Smooth muscle cell (in vitro differentiated cells): ENCODE measurements around the gene CAB39L. TPM values are rescaled to one million over a fixed set of nuclear protein-coding genes. Genes with fewer than 3 reads are reported as not detected.

Source experiments
- DNase-seq: peaks from one replicate; lab custom pipeline; 2025; ENCODE audit not compliant: unreplicated experiment; lab: John Stamatoyannopoulos, UW
- H2AFZ ChIP-seq: fragments of 200-600 bp; sonication (generic); 2 replicates; pipeline ENCODE4 v1.6.0; 2016; ENCODE audit warnings: antibody characterized with exemption, low read depth, mild to moderate bottlenecking
- H3F3A ChIP-seq: fragments of 200-600 bp; sonication (generic); 2 replicates; pipeline ENCODE4 v1.6.0; 2017; ENCODE audit warnings: antibody characterized with exemption, low read depth
- H3K27ac ChIP-seq: fragments of 200-600 bp; sonication (generic); 2 replicates; pipeline ENCODE4 v1.5.1; 2016; ENCODE audit warnings: low read depth, mild to moderate bottlenecking
- H3K27me3 ChIP-seq: fragments of 200-600 bp; sonication (generic); 2 replicates; pipeline ENCODE4 v1.6.1; 2016; ENCODE audit warnings: low read depth, mild to moderate bottlenecking
- H3K36me3 ChIP-seq: fragments of 200-600 bp; sonication (generic); 2 replicates; pipeline ENCODE4 v1.5.1; 2016; ENCODE audit warnings: low read depth
- H3K4me1 ChIP-seq: fragments of 200-600 bp; sonication (generic); 2 replicates; pipeline ENCODE4 v1.5.1; 2016; ENCODE audit warnings: low read depth
- H3K4me2 ChIP-seq: fragments of 200-600 bp; sonication (generic); 2 replicates; pipeline ENCODE4 v1.6.0; 2016; ENCODE audit warnings: mild to moderate bottlenecking
- H3K4me3 ChIP-seq: fragments of 200-600 bp; sonication (generic); 2 replicates; pipeline ENCODE4 v1.5.1; 2016; ENCODE audit warnings: mild to moderate bottlenecking
- H3K79me2 ChIP-seq: fragments of 200-600 bp; sonication (generic); 2 replicates; pipeline ENCODE4 v1.6.0; 2016; ENCODE audit warnings: low read depth, mild to moderate bottlenecking
- H3K9ac ChIP-seq: fragments of 200-600 bp; sonication (generic); 2 replicates; pipeline ENCODE4 v1.6.0; 2016; ENCODE audit warnings: low read depth
- H3K9me3 ChIP-seq: fragments of 200-600 bp; sonication (generic); replicated peaks from 2 replicates; pipeline ENCODE4 v1.5.1; 2016; ENCODE audit warnings: low read depth
- H4K20me1 ChIP-seq: fragments of 200-600 bp; sonication (generic); 2 replicates; pipeline ENCODE4 v1.6.0; 2016; ENCODE audit warnings: low read depth
- WGBS: methylation state at CpG from one replicate; pipeline ENCODE4 v1.1.7; 2016; ENCODE audit warnings: low lambda C conversion rate; 5-methylcytosine and 5-hydroxymethylcytosine counted together
- polyA plus RNA-seq: library from polyadenylated mRNA; unstranded; fragments of >200 nt; fragmentation: Nextera tagmentation; extraction: Ambion mirVana; gene quantifications from 2 replicates; pipeline ENCODE4 v1.2.1, GENCODE V29; 2016
- total RNA-seq: library from RNA; depleted of rRNA; stranded (reverse); fragments of >200 nt; gene quantifications from 2 replicates; pipeline ENCODE4 v1.2.3, GENCODE V29; 2014
- TF ChIP-seq, protein P1 (sequence below): fragments of 200-600 bp; sonication (generic); IDR thresholded peaks from 2 replicates; pipeline ENCODE4 v1.5.1; 2017; ENCODE audit warnings: borderline replicate concordance, mild to moderate bottlenecking, antibody characterized with exemption; ENCODE audit not compliant: insufficient read depth, poor library complexity, severe bottlenecking

The CAB39L gene
- total and polyA plus RNA-seq, 2 experiments from 2014 or later: 13.2 to 13.8 TPM

DNA sequence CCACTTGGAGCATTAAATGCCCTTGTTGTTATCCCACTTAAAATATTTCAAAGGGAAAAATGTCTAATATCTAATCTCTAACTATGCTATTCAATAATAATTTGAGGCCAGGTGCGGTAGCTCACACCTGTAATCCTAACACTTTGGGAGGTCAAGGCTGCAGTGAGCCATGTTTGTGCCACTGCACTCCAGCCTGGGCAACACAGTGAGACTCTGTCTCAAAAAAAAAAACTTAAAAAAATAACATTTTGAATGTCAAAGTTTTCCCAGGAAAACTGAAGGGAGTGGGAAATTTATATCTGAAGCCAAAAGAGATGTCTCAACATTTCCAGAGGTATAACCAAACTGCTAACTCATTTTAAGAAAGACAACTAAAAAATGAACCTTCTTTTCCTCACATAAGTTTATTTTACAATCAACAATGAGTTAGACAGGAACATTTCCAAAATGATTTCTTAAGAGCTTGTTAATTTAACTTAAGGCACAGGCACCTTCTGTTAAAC lies 47.9 kb downstream of the CAB39L start:
- H3K4me1 ChIP-seq: no peaks in the 10 kb centered on the region
- no peak overlapping the region for H3K9ac ChIP-seq
- 100% methylated on average over 1 of the region's 1 CpG for WGBS
- H3F3A ChIP-seq: peaks cover 5% of the 10 kb centered on the region
- H3K36me3 ChIP-seq: no peaks in the 10 kb centered on the region
- H3K4me2 ChIP-seq: no peak overlapping the region
- no peaks in the 10 kb centered on the region for H4K20me1 ChIP-seq
- no peaks in the 10 kb centered on the region for H3K9me3 ChIP-seq
- no peak overlapping the region for H2AFZ ChIP-seq
- H3K27me3 ChIP-seq: no peaks in the 10 kb centered on the region
- no peak overlapping the region for H3K4me3 ChIP-seq
- peaks cover 9% of the 10 kb centered on the region for H3K79me2 ChIP-seq
- TF ChIP-seq, protein P1, sequence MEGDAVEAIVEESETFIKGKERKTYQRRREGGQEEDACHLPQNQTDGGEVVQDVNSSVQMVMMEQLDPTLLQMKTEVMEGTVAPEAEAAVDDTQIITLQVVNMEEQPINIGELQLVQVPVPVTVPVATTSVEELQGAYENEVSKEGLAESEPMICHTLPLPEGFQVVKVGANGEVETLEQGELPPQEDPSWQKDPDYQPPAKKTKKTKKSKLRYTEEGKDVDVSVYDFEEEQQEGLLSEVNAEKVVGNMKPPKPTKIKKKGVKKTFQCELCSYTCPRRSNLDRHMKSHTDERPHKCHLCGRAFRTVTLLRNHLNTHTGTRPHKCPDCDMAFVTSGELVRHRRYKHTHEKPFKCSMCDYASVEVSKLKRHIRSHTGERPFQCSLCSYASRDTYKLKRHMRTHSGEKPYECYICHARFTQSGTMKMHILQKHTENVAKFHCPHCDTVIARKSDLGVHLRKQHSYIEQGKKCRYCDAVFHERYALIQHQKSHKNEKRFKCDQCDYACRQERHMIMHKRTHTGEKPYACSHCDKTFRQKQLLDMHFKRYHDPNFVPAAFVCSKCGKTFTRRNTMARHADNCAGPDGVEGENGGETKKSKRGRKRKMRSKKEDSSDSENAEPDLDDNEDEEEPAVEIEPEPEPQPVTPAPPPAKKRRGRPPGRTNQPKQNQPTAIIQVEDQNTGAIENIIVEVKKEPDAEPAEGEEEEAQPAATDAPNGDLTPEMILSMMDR: no peak
- H3K27ac ChIP-seq: no peak overlapping the region
- no peak for DNase-seq

DNA sequence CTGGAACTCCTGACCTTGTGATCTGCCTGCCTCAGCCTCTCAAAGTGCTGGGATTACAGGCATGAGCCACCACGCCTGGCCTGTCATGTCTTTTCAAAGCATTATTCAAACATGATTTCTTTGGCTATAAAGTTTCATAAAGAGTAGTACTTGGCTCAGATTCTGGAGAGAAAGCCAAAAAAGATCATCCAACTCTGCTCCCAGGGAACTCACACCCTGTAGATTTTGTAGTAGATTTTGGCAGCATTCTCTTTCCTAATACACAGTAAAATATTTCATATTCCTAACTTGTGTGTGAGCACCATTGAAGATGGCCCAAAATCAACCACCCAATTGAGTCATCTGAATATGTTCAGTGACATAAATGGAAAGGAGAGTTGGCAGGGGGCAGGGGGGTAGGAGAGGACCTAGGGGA lies 48.4 kb downstream of the CAB39L start:
- Histone ChIP-seq H3K36me3 (no peaks in the 10 kb centered on the region), H3K27me3 (no peaks in the 10 kb centered on the region), H2AFZ (no peak overlapping the region), H3F3A (no peaks in the 10 kb centered on the region), H3K9me3 (no peaks in the 10 kb centered on the region), H3K27ac (no peak overlapping the region), H3K4me1 (no peaks in the 10 kb centered on the region), H3K9ac (no peak overlapping the region), H4K20me1 (no peaks in the 10 kb centered on the region), H3K4me3 (no peak overlapping the region), H3K79me2 (peaks cover 9% of the 10 kb centered on the region), H3K4me2 (no peak overlapping the region)
- 85% methylated on average over 1 of the region's 1 CpG for WGBS
- TF ChIP-seq, protein P1: no peak
- no peak for DNase-seq

DNA sequence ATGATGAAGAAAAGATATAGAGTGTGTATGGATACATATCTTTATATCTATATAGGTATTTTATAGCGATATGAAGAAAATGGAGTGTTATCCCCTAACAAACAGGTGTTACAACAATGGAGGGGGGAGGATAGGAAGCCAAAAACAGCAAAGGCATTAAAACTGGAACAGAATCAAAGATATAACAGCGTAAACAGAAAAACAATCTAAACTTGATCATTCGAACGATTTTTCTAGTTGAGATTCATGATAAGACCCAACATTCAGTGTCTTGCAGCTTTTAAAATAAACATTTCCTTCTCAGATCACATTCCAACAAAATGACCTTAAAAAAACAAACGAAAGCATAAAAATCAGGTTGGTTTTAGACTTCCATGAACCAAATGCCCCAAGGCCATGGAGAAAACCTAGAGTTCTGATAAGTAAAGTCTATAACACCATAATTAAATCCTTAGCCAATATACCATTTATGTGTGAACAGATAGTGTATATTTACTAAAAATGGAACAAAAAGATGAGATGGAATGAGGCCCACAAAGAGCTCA lies 55.7 kb downstream of the CAB39L start:
- Histone ChIP-seq H3F3A (no peaks in the 10 kb centered on the region), H3K27ac (no peak overlapping the region), H3K9ac (no peak overlapping the region), H3K4me3 (no peak overlapping the region), H3K9me3 (no peaks in the 10 kb centered on the region), H2AFZ (no peak overlapping the region), H3K36me3 (no peaks in the 10 kb centered on the region), H3K27me3 (no peaks in the 10 kb centered on the region), H4K20me1 (no peaks in the 10 kb centered on the region), H3K79me2 (peaks cover 3% of the 10 kb centered on the region), H3K4me1 (no peaks in the 10 kb centered on the region), H3K4me2 (no peak overlapping the region)
- no peak for DNase-seq
- 75% methylated on average over 5 of the region's 5 CpGs for WGBS
- TF ChIP-seq, protein P1: no peak

DNA sequence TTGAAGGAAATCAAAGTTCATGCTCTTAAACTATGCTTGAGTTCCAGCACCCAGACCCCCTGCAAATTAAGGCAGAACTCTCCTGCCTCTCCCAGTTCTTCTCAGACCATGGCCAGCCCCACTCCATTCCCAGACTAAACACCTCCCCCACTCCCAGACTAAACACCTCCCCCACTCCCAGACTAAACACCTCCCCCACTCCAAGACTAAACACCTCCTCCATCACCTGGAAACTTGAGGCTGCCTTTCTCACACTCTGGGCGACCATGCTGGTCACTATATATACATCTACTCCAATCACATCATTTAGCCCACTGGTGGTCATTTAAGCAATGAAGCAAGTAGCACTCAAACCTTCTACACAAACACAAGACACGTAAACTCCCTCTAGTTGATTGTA lies 57.2 kb downstream of the CAB39L start:
- Histone ChIP-seq H4K20me1 (no peaks in the 10 kb centered on the region), H3K27me3 (no peaks in the 10 kb centered on the region), H3K4me1 (no peaks in the 10 kb centered on the region), H2AFZ (no peak overlapping the region), H3K9me3 (no peaks in the 10 kb centered on the region), H3F3A (no peaks in the 10 kb centered on the region), H3K9ac (no peak overlapping the region), H3K36me3 (no peaks in the 10 kb centered on the region), H3K4me3 (no peak overlapping the region), H3K27ac (no peak overlapping the region), H3K79me2 (no peaks in the 10 kb centered on the region), H3K4me2 (no peak overlapping the region)
- DNase-seq: no peak
- TF ChIP-seq, protein P1: no peak
- 84% methylated on average over 2 of the region's 2 CpGs for WGBS
